Ascending aorta (tissue), 2 donors: ENCODE data around the gene AOPEP. TPM values are rescaled to one million over a fixed set of nuclear protein-coding genes. Genes with fewer than 3 reads are reported as not detected.

ENCODE experiments used
- DNase-seq, 2 donors: peaks; one replicate each; pipeline ENCODE4 v3.0.0-alpha.2; 2019; ENCODE audit warnings: low spot score in 2 of 2
- H3K27ac ChIP-seq, 2 donors: fragments of 200-600 bp; sonication (generic); one replicate each; pipeline ENCODE4 v1.5.1; 2016 to 2017; ENCODE audit warnings: mild to moderate bottlenecking in 1 of 2
- H3K27me3 ChIP-seq: fragments of 200-600 bp; sonication (generic); one replicate; pipeline ENCODE4 v1.5.1; 2017
- H3K36me3 ChIP-seq, 2 donors: fragments of 200-600 bp; sonication (generic); one replicate each; pipeline ENCODE4 v1.5.1; 2016
- H3K4me1 ChIP-seq, 2 donors: fragments of 200-600 bp; sonication (generic); one replicate each; pipeline ENCODE4 v1.5.1; 2016 to 2017; ENCODE audit warnings: mild to moderate bottlenecking in 1 of 2
- H3K4me3 ChIP-seq, 2 donors: fragments of 200-600 bp; sonication (generic); one replicate each; pipeline ENCODE4 v1.5.1; 2016 to 2017; ENCODE audit warnings: mild to moderate bottlenecking in 1 of 2
- H3K9me3 ChIP-seq, 2 donors: fragments of 200-600 bp; sonication (generic); one replicate each; pipeline ENCODE4 v1.5.1; 2016
- CTCF ChIP-seq, 3 experiments: fragments of 200-600 bp in 2 of 3; fragments of 450-650 bp in 1 of 3; sonication (generic) in 2 of 3; IDR thresholded peaks; one replicate each; pipeline ENCODE4 v1.5.1; 2016 to 2019; ENCODE audit warnings: antibody characterized with exemption in 3 of 3, mild to moderate bottlenecking in 1 of 3, moderate library complexity in 1 of 3
- intact Hi-C: fragments of 100-400 bp; cut with DNase I; formaldehyde crosslinking; loops from one replicate; pipeline ENCODE4 v1.15.1; 2023
- total RNA-seq: library from RNA; depleted of rRNA; stranded (reverse); fragments of >200 nt; gene quantifications from one replicate; pipeline ENCODE4 v1.1.0, GENCODE V29; 2016

The AOPEP gene
- total RNA-seq, 1 donor from 2014 or later: 333 TPM

- intact Hi-C loops: no loop called here
- no peak for TF ChIP-seq CTCF (IDR thresholded peaks at IDR 0.05)
- peaks cover 30 to 93% of the 10 kb centered on the region in 2 donors for H3K4me1 ChIP-seq
- no peaks in the 10 kb centered on the region for H3K27me3 ChIP-seq
- H3K9me3 ChIP-seq: no peaks in the 10 kb centered on the region
- DNase-seq: no peak
- H3K36me3 ChIP-seq: peaks cover 12 to 43% of the 10 kb centered on the region in 2 donors
- H3K27ac ChIP-seq: peak overlapping the region; percentile 84 to 95
- peak overlapping the region in 1 of 2 donors; percentile 6 for H3K4me3 ChIP-seq
These were observed 345.0 kb downstream of the AOPEP start for GRCh38 chr9:95071450-95071849.

DNA sequence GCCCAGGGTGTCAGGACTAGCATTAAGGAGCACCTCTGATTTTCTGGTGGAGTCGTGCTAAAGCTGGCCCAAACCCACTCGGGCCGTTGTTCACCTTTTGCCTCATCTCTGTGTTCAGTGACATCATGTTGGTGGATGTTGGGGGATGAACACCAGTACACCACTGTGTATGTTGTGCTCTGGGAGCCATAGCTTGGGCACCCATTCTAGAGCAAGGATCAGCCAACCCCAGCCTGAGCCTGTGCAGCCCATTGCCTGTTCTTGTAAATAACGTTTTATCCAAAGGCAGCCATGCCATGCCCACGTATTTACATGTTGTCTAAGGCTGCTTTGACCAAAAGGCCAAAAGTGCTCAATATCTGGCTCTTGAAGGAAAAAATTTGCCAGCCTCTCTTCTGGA, 345.4 kb downstream of the AOPEP start:
- H3K27ac ChIP-seq: peak overlapping the region; percentile 84 to 95
- H3K4me1 ChIP-seq: peaks cover 33 to 93% of the 10 kb centered on the region in 2 donors
- DNase-seq: no peak
- no peaks in the 10 kb centered on the region for H3K27me3 ChIP-seq
- H3K36me3 ChIP-seq: peaks cover 12 to 38% of the 10 kb centered on the region in 2 donors
- intact Hi-C loops: no loop called here
- TF ChIP-seq CTCF (IDR thresholded peaks at IDR 0.05): no peak
- no peaks in the 10 kb centered on the region for H3K9me3 ChIP-seq
- H3K4me3 ChIP-seq: peak overlapping the region in 1 of 2 donors; percentile 10

DNA sequence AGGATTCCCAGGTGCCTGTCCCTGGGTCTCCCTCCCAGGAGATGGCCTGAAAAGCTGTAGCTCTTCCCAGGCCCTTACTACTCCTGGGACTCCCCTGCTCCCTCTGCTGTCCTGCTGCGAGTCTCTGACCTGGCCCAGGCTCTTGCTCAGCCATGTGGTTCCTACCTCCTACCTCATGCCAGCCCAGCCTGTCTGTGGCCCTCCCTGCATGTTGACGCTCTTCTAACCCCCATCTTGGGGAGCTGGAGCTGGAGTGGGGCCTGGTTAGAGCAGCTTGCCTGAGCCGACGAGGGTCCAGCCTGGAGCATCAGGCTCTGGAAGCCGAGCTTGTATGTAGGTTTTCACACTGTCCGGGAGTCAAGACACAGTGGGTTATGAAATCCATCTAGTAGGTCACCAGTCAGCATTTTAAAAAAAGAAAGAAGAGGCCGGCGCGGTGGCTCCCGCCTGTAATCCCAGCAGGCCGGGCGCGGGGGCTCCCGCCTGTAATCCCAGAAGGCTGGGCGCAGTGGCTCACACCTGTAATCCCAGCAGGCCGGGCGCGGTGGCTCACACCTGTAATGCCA, 346.6 kb downstream of the AOPEP start:
- peaks cover 12 to 37% of the 10 kb centered on the region in 2 donors for H3K36me3 ChIP-seq
- intact Hi-C loops: no loop called here
- H3K4me1 ChIP-seq: peaks cover 45 to 95% of the 10 kb centered on the region in 2 donors
- H3K9me3 ChIP-seq: no peaks in the 10 kb centered on the region
- DNase-seq: peak in 1 of 2 donors; percentile 64
- TF ChIP-seq CTCF (IDR thresholded peaks at IDR 0.05): peak in 2 of 3 experiments; percentile 20 to 33
- peak overlapping the region in 1 of 2 donors; percentile 33 for H3K4me3 ChIP-seq
- H3K27ac ChIP-seq: peak overlapping the region; percentile 84 to 95
- H3K27me3 ChIP-seq: no peaks in the 10 kb centered on the region

GRCh38 chr9:95073918-95074317, 347.4 kb downstream of the AOPEP start:
- Histone ChIP-seq H3K4me3 (peak overlapping the region in 1 of 2 donors; percentile 33), H3K9me3 (no peaks in the 10 kb centered on the region), H3K4me1 (peaks cover 53 to 97% of the 10 kb centered on the region in 2 donors), H3K36me3 (peaks cover 12 to 41% of the 10 kb centered on the region in 2 donors), H3K27me3 (no peaks in the 10 kb centered on the region), H3K27ac (peak overlapping the region; percentile 84 to 95)
- peak in 1 of 2 donors; percentile 62 for DNase-seq
- no peak for TF ChIP-seq CTCF (IDR thresholded peaks at IDR 0.05)
- intact Hi-C loops: no loop called here

- DNase-seq: peak in 1 of 2 donors; percentile 61
- Histone ChIP-seq H3K27me3 (no peaks in the 10 kb centered on the region), H3K4me3 (peak overlapping the region in 1 of 2 donors; percentile 33), H3K9me3 (no peaks in the 10 kb centered on the region), H3K27ac (peak overlapping the region; percentile 84 to 95), H3K4me1 (peaks cover 54 to 97% of the 10 kb centered on the region in 2 donors), H3K36me3 (peaks cover 12 to 34% of the 10 kb centered on the region in 2 donors)
- TF ChIP-seq CTCF (IDR thresholded peaks at IDR 0.05): no peak
- intact Hi-C loops: loop anchor here (5.0 kb wide), 1 partner anchor 407 kb away; no protein-coding TSS in a partner anchor
These were observed 348.1 kb downstream of the AOPEP start for GRCh38 chr9:95074632-95075031.
